ENCODE data around the gene MED13L.

DNA sequence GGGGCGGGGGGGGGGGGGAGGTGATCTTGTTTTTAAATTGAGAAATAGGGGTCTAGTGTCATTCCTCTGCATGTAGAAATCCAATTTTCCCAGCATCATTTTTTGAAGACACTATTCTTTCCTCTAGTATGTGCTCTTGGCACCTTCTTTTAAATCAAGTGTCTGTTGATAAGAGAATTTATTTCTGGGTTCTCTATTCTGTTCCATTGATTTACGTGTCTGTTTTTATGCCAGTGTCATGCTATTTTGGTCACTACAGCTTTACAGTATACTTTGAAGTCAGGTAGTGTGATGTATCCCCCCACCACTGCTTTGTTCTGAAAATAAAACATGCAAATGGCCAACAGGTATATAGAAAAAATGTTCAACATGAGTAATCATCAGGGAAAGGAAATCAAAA is 252.7 kb downstream of the MED13L start:
- TF ChIP-seq POLR2A (IDR thresholded peaks at IDR 0.05) (no peak), POLR2AphosphoS5 (IDR thresholded peaks at IDR 0.05) (no peak)
